H1 (cell line): ENCODE data around the gene SRPRA.

ENCODE experiments used
- BACH1 ChIP-seq: IDR thresholded peaks from 2 replicates; pipeline ENCODE4 v1.6.1; 2012; ENCODE audit warnings: low read length, improper control_type of control experiment
- CHD2 ChIP-seq: IDR thresholded peaks from 2 replicates; pipeline ENCODE4 v1.6.1; 2012; ENCODE audit warnings: low read length, improper control_type of control experiment
- CTCF ChIP-seq, 3 experiments: IDR thresholded peaks; 1 replicate in 2 of 3; 2 replicates in 1 of 3; pipeline versions ENCODE4 v1.5.1 to v1.6.1; 2011; ENCODE audit warnings: low read length in 3 of 3, mild to moderate bottlenecking in 3 of 3, inconsistent platforms in 2 of 3, low read depth in 1 of 3, moderate library complexity in 1 of 3; ENCODE audit not compliant: insufficient read depth in 1 of 3; ENCODE audit errors: control extremely low read depth in 1 of 3
- EZH2 ChIP-seq: fragments of 200-600 bp; sonication (generic); IDR thresholded peaks from 2 replicates; pipeline ENCODE4 v1.7.1; 2012; ENCODE audit warnings: low read depth, mild to moderate bottlenecking, moderate library complexity, low read length, inconsistent platforms; ENCODE audit not compliant: severe bottlenecking
- FOSL1 ChIP-seq: IDR thresholded peaks from 2 replicates; pipeline ENCODE4 v1.6.1; 2011; ENCODE audit warnings: mild to moderate bottlenecking, low read depth, low read length, moderate library complexity; ENCODE audit not compliant: insufficient read depth
- HDAC2 ChIP-seq, 2 experiments: fragments of 300-600 bp in 1 of 2; sonication (generic) in 1 of 2; IDR thresholded peaks; 2 replicates each; pipeline ENCODE4 v1.6.1; 2011 to 2012; ENCODE audit warnings: low read depth in 2 of 2, low read length in 2 of 2, mild to moderate bottlenecking in 2 of 2, moderate library complexity in 2 of 2, borderline replicate concordance in 1 of 2, inconsistent platforms in 1 of 2
- JUN ChIP-seq: IDR thresholded peaks from 2 replicates; pipeline ENCODE4 v1.6.1; 2011; ENCODE audit warnings: low read depth, mild to moderate bottlenecking, improper control_type of control experiment, low read length
- JUND ChIP-seq: IDR thresholded peaks from 2 replicates; pipeline ENCODE4 v1.6.1; 2011; ENCODE audit warnings: mild to moderate bottlenecking, improper control_type of control experiment, low read length
- POLR2A ChIP-seq, 2 experiments: IDR thresholded peaks; 1 replicate in 1 of 2; 2 replicates in 1 of 2; pipeline ENCODE4 v1.6.1; 2011; ENCODE audit warnings: low read depth in 2 of 2, low read length in 2 of 2, mild to moderate bottlenecking in 2 of 2; ENCODE audit errors: control extremely low read depth in 1 of 2
- RAD21 ChIP-seq, 2 experiments: IDR thresholded peaks in 1 of 2; conservative IDR thresholded peaks in 1 of 2; 2 replicates each; pipeline ENCODE4 v1.6.1; 2011; ENCODE audit warnings: low read depth in 2 of 2, low read length in 2 of 2, improper control_type of control experiment in 1 of 2, inconsistent platforms in 1 of 2, mild to moderate bottlenecking in 1 of 2, moderate library complexity in 1 of 2
- TAF1 ChIP-seq: IDR thresholded peaks from 2 replicates; pipeline ENCODE4 v1.6.1; 2011; ENCODE audit warnings: mild to moderate bottlenecking, low read depth, low read length
- TF ChIP-seq, protein P1 (sequence below): IDR thresholded peaks from 2 replicates; pipeline ENCODE4 v1.6.1; 2012; ENCODE audit warnings: inconsistent platforms

- TF ChIP-seq HDAC2 (IDR thresholded peaks at IDR 0.05; ENCODE audit: borderline replicate concordance in 1 of 2, low read depth in 2 of 2, low read length in 2 of 2) (no peak), FOSL1 (no peak), CTCF (IDR thresholded peaks at IDR 0.05; ENCODE audit: control extremely low read depth in 1 of 3, insufficient read depth in 1 of 3, low read depth in 1 of 3, low read length in 3 of 3) (no peak), TAF1 (no peak), JUN (no peak), EZH2 (no peak), POLR2A (IDR thresholded peaks at IDR 0.05; ENCODE audit: control extremely low read depth in 1 of 2, low read depth in 2 of 2, low read length in 2 of 2) (no peak), JUND (no peak), BACH1 (no peak), CHD2 (no peak), RAD21 (IDR thresholded peaks at IDR 0.05 in 1 of 2, conservative IDR thresholded peaks at IDR 0.05 in 1 of 2; ENCODE audit: low read depth in 2 of 2, low read length in 2 of 2) (no peak)
- TF ChIP-seq, protein P1, sequence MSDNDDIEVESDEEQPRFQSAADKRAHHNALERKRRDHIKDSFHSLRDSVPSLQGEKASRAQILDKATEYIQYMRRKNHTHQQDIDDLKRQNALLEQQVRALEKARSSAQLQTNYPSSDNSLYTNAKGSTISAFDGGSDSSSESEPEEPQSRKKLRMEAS = no peak
These were observed 35.3 kb downstream of the SRPRA start for GRCh38 chr11:126233391-126233790.
